A549 (cell line): ENCODE results near the gene GGTLC2. TPM values are rescaled to one million over a fixed set of nuclear protein-coding genes. Genes with fewer than 3 reads are reported as not detected.
"Not testable (repeated sequence)": the region's sequence is repeated elsewhere in the genome, so short reads cannot be mapped to it uniquely, and the experiment has no call there.

Experiments used
- ATAC-seq, 2 experiments: fragments of 200-7000 bp in 1 of 2; fragments of >200 bp in 1 of 2; cut with Nextera tagmentation in 1 of 2; cut with Tn5 transposase in 1 of 2; 3 replicates each; pipeline versions ENCODE4 v1.8.0 to v1.9.1; 2018 to 2020; ENCODE audit warnings: mild to moderate bottlenecking in 1 of 2, moderate library complexity in 1 of 2
- CTCF ChIA-PET: fragments of 300-600 bp; sonication (Branson Sonifier 250); formaldehyde crosslinking; extraction: SDS; loops from one replicate; lab custom pipeline; 2021; ENCODE audit warnings: antibody characterized with exemption, inconsistent platforms; lab: Yijun Ruan, JAX
- POLR2A ChIA-PET: fragments of 350-600 bp; formaldehyde crosslinking; extraction: SDS; loops from one replicate; lab custom pipeline; 2021; ENCODE audit warnings: antibody characterized with exemption, inconsistent platforms; lab: Yijun Ruan, JAX
- DNase-seq, 2 experiments: peaks; one replicate each; pipeline versions ENCODE4 v3.0.0 to v3.0.0-alpha.2; 2011 to 2016; ENCODE audit warnings: low read depth in 1 of 2, low spot score in 1 of 2
- FAIRE-seq: peaks from 2 replicates; lab custom pipeline; 2011; peaks lifted over from hg19 to GRCh38; lab: Jason Lieb, UNC
- H3K27ac ChIP-seq, 2 experiments: fragments of >200 bp; sonication (Bioruptor Twin); formaldehyde crosslinking; 3 replicates each; pipeline ENCODE4 v1.5.1; 2016 to 2017
- H3K4me1 ChIP-seq: fragments of >200 bp; sonication (Bioruptor Twin); formaldehyde crosslinking; 3 replicates; pipeline ENCODE4 v1.6.1; 2016
- H3K4me2 ChIP-seq: fragments of >200 bp; sonication (Bioruptor Twin); formaldehyde crosslinking; 3 replicates; pipeline ENCODE4 v1.6.1; 2016
- H3K4me3 ChIP-seq: fragments of >200 bp; sonication (Bioruptor Twin); formaldehyde crosslinking; 3 replicates; pipeline ENCODE4 v1.5.1; 2016
- H3K9me3 ChIP-seq: fragments of >200 bp; sonication (Bioruptor Twin); formaldehyde crosslinking; 3 replicates; pipeline ENCODE4 v1.6.1; 2016
- CTCF ChIP-seq: fragments of >200 bp; sonication (Bioruptor Twin); formaldehyde crosslinking; IDR thresholded peaks from 3 replicates; pipeline ENCODE4 v1.5.1; 2016
- E2F6 ChIP-seq: IDR thresholded peaks from 2 replicates; pipeline ENCODE4 v1.6.1; 2012; ENCODE audit warnings: low read depth, borderline replicate concordance
- EHF ChIP-seq: fragments of 250-450 bp; sonication (Bioruptor Pico); IDR thresholded peaks from 2 replicates; pipeline ENCODE4 v1.5.0; 2020; ENCODE audit warnings: mild to moderate bottlenecking
- FOXS1 ChIP-seq: fragments of 250-450 bp; sonication (Bioruptor Pico); IDR thresholded peaks from 2 replicates; pipeline ENCODE4 v1.5.0; 2020; ENCODE audit warnings: mild to moderate bottlenecking, moderate library complexity
- JUN ChIP-seq, 2 experiments: fragments of >200 bp; sonication (Bioruptor Twin); formaldehyde crosslinking; IDR thresholded peaks; 2 replicates in 1 of 2; 3 replicates in 1 of 2; pipeline ENCODE4 v1.6.1; 2016 to 2017
- MYC ChIP-seq: IDR thresholded peaks from 2 replicates; pipeline ENCODE4 v1.6.1; 2012; ENCODE audit warnings: mild to moderate bottlenecking, inconsistent platforms, low read length, improper control_type of control experiment, borderline replicate concordance
- NPAS2 ChIP-seq: fragments of 250-450 bp; sonication (Bioruptor Pico); IDR thresholded peaks from 2 replicates; pipeline ENCODE4 v1.8.0; 2022; ENCODE audit warnings: mild to moderate bottlenecking, moderate library complexity, borderline replicate concordance
- PHF8 ChIP-seq: fragments of 200-600 bp; sonication (generic); IDR thresholded peaks from 2 replicates; pipeline ENCODE4 v1.6.1; 2016; ENCODE audit warnings: low read depth, mild to moderate bottlenecking, antibody characterized with exemption, moderate library complexity, borderline replicate concordance
- RAD21 ChIP-seq, 2 experiments: fragments of >200 bp in 1 of 2; sonication (Bioruptor Twin) in 1 of 2; formaldehyde crosslinking in 1 of 2; IDR thresholded peaks in 1 of 2; conservative IDR thresholded peaks in 1 of 2; 2 replicates in 1 of 2; 3 replicates in 1 of 2; pipeline ENCODE4 v1.6.1; 2012 to 2018; ENCODE audit warnings: inconsistent platforms in 1 of 2
- SMC3 ChIP-seq: fragments of >200 bp; sonication (Bioruptor Twin); formaldehyde crosslinking; IDR thresholded peaks from 3 replicates; pipeline ENCODE4 v1.6.1; 2018; ENCODE audit warnings: inconsistent platforms
- TFCP2L1 ChIP-seq: fragments of 250-450 bp; sonication (Bioruptor Pico); IDR thresholded peaks from 2 replicates; pipeline ENCODE4 v1.5.0; 2021; ENCODE audit warnings: mild to moderate bottlenecking
- USF2 ChIP-seq: fragments of 450-650 bp; IDR thresholded peaks from 2 replicates; pipeline ENCODE4 v1.6.1; 2014; ENCODE audit warnings: antibody characterized with exemption
- WGBS: methylation state at CpG from one replicate; pipeline ENCODE4 v1.1.6; 2017; ENCODE audit errors: missing lambda C conversion rate; 5-methylcytosine and 5-hydroxymethylcytosine counted together
- polyA plus RNA-seq, 4 experiments: library from polyadenylated mRNA; depleted of rRNA in 3 of 4; stranded (reverse); fragments of >200 nt; fragmentation: RNase III in 1 of 4; extraction: RNeasy Plus Mini Kit Qiagen cat#74134 plus additional on column Dnase treatment in 1 of 4; gene quantifications; 2 replicates in 3 of 4; 3 replicates in 1 of 4; pipeline ENCODE4 v1.2.3, GENCODE V29; 2011 to 2017

GGTLC2 gene
- polyA plus RNA-seq, 2 of the 4 experiments (the other 2 are of a cell fraction), result not detected

- TF ChIP-seq USF2 (no peak), FOXS1 (CRISPR knock-in tag) (no peak), MYC (no peak), PHF8 (no peak), E2F6 (no peak), JUN (IDR thresholded peaks at IDR 0.05) (no peak)
Measured at GRCh38 chr22:22685586-22685985, 41.2 kb downstream of the GGTLC2 start (continued).

GRCh38 chr22:22686202-22687115, 42.0 kb downstream of the GGTLC2 start:
- Histone ChIP-seq H3K4me1 (peaks cover 38% of the 10 kb centered on the region), H3K27ac (peak overlapping the region; percentile 5 to 48; a peak in 2 of 6 replicates)
- CTCF ChIA-PET, result interaction anchor here (0.7 to 4.5 kb wide), 10 partner anchors 17 to 222 kb away, joined by 3 to 35 read pairs (median 5); no protein-coding TSS in a partner anchor
- H3K4me3 ChIP-seq, DNase-seq, FAIRE-seq, POLR2A ChIA-PET, H3K9me3 ChIP-seq, ATAC-seq, H3K4me2 ChIP-seq: not testable (repeated sequence)
- WGBS, result 98% methylated on average over 4 of the region's 8 CpGs

GRCh38 chr22:22687638-22688500, 43.5 kb downstream of the GGTLC2 start:
- H3K9me3 ChIP-seq, result no peaks in the 10 kb centered on the region
- H3K4me3 ChIP-seq, result no peak overlapping the region
- 58% methylated on average over 4 of the region's 4 CpGs for WGBS
- peak in 1 of 2 experiments; percentile 52 for DNase-seq
- ChIA-PET CTCF (interaction anchor here (0.8 to 7.1 kb wide), 8 partner anchors 9 to 224 kb away, joined by 3 to 69 read pairs (median 6); no protein-coding TSS in a partner anchor), POLR2A (no interaction called here)
- H3K4me1 ChIP-seq, result peaks cover 42% of the 10 kb centered on the region
- FAIRE-seq, result no peak
- no peak overlapping the region for H3K4me2 ChIP-seq
- ATAC-seq, result peak; percentile 64 to 85; a peak in 3 of 6 replicates
- TF ChIP-seq TFCP2L1 (no peak), RAD21 (conservative IDR thresholded peaks at IDR 0.05 in 1 of 2, IDR thresholded peaks at IDR 0.05 in 1 of 2) (peak; percentile 52 to 66; a peak in 4 of 5 replicates), EHF (CRISPR knock-in tag) (no peak), NPAS2 (CRISPR knock-in tag) (no peak), CTCF (peak; percentile 55), SMC3 (peak; percentile 43), PHF8 (no peak)
- H3K27ac ChIP-seq, result peak overlapping the region in 1 of 2 experiments; percentile 29; a peak in 1 of 6 replicates
